Measurements from ENCODE around the gene ADGRV1. TPM values are rescaled to one million over a fixed set of nuclear protein-coding genes. Genes with fewer than 3 reads are reported as not detected.

The ADGRV1 gene
- total RNA-seq, 2 donors from 2014 or later: 16.4 to 20.9 TPM

DNA sequence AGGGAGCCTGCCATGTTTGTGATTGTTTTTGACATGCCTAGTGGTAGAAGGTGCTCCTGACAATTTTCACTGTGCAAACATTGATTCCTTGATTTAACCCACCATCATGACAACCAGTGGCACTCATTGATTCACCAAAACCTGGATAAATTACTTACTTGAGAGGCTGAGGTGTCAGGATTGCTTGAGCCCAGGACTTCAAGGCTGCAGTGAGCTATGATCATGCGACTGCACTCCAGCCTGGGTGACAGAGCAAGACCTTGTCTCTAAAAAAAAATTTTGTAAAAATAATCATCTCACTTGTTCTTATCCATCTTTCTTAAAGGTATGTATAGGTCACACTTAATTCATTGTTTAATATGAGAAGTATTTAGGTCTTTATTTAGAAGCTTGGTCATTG, 423.2 kb downstream of the ADGRV1 start:
- intact Hi-C loops (cut with DNase I): no loop called here
- Histone ChIP-seq H3K27ac (no peak overlapping the region), H3K27me3 (replicated peaks; ENCODE audit: insufficient read depth) (no peaks in the 10 kb centered on the region), H3K36me3 (no peaks in the 10 kb centered on the region), H3K9me3 (no peaks in the 10 kb centered on the region), H3K4me1 (replicated peaks) (no peaks in the 10 kb centered on the region), H3K4me3 (no peak overlapping the region)
- TF ChIP-seq CTCF (IDR thresholded peaks at IDR 0.05): no peak
- TF ChIP-seq POLR2A (IDR thresholded peaks at IDR 0.05): no peak
- no peak for TF ChIP-seq POLR2AphosphoS5 (IDR thresholded peaks at IDR 0.05)
- DNase-seq (ENCODE audit: low spot score): no peak
- WGBS: 92% methylated on average over 1 of the region's 1 CpG

GRCh38 chr5:90982576-90982975, 424.0 kb downstream of the ADGRV1 start:
- 83% methylated on average over 4 of the region's 4 CpGs for WGBS
- Histone ChIP-seq H3K4me3 (no peak overlapping the region), H3K4me1 (replicated peaks) (no peaks in the 10 kb centered on the region), H3K27ac (no peak overlapping the region), H3K27me3 (replicated peaks; ENCODE audit: insufficient read depth) (no peaks in the 10 kb centered on the region), H3K9me3 (no peaks in the 10 kb centered on the region), H3K36me3 (no peaks in the 10 kb centered on the region)
- no peak for TF ChIP-seq CTCF (IDR thresholded peaks at IDR 0.05)
- no peak for TF ChIP-seq POLR2AphosphoS5 (IDR thresholded peaks at IDR 0.05)
- TF ChIP-seq POLR2A (IDR thresholded peaks at IDR 0.05): no peak
- no peak for DNase-seq (ENCODE audit: low spot score)
- intact Hi-C loops (cut with DNase I): no loop called here

GRCh38 chr5:90983148-90983547, 424.6 kb downstream of the ADGRV1 start:
- no peak overlapping the region for H3K27ac ChIP-seq
- H3K27me3 ChIP-seq (replicated peaks; ENCODE audit: insufficient read depth): no peaks in the 10 kb centered on the region
- intact Hi-C loops (cut with DNase I): no loop called here
- 92% methylated on average over 3 of the region's 3 CpGs for WGBS
- DNase-seq (ENCODE audit: low spot score): no peak
- H3K36me3 ChIP-seq: no peaks in the 10 kb centered on the region
- no peaks in the 10 kb centered on the region for H3K4me1 ChIP-seq (replicated peaks)
- TF ChIP-seq POLR2AphosphoS5 (IDR thresholded peaks at IDR 0.05) (no peak), POLR2A (IDR thresholded peaks at IDR 0.05) (no peak), CTCF (IDR thresholded peaks at IDR 0.05) (no peak)
- H3K4me3 ChIP-seq: no peak overlapping the region
- H3K9me3 ChIP-seq: no peaks in the 10 kb centered on the region

- no peak for DNase-seq (ENCODE audit: low spot score)
- H3K27me3 ChIP-seq (replicated peaks; ENCODE audit: insufficient read depth): no peaks in the 10 kb centered on the region
- no peak overlapping the region for H3K27ac ChIP-seq
- intact Hi-C loops (cut with DNase I): no loop called here
- H3K36me3 ChIP-seq: no peaks in the 10 kb centered on the region
- no peak overlapping the region for H3K4me3 ChIP-seq
- H3K9me3 ChIP-seq: no peaks in the 10 kb centered on the region
- TF ChIP-seq POLR2AphosphoS5 (IDR thresholded peaks at IDR 0.05): no peak
- TF ChIP-seq CTCF (IDR thresholded peaks at IDR 0.05): no peak
- TF ChIP-seq POLR2A (IDR thresholded peaks at IDR 0.05): no peak
- no peaks in the 10 kb centered on the region for H3K4me1 ChIP-seq (replicated peaks)
These were observed 425.1 kb downstream of the ADGRV1 start for GRCh38 chr5:90983711-90984124.

DNA sequence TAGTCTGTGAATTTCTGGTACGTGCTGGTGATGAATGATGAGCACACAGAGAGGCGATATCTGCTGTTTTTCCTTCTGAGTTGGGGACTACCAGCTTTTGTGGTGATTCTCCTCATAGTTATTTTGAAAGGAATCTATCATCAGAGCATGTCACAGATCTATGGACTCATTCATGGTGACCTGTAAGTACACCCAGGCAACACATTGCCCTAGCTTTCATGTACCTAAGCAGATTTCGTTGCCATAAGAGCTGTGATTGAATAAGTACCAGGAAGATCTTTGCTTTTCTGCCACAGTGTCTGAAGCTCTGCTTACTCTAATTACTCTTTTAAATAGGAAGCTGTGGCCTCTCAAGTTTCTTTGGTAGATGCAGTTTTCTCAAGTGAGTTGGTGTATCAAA, 426.7 kb downstream of the ADGRV1 start:
- intact Hi-C loops (cut with DNase I): no loop called here
- no peak for DNase-seq (ENCODE audit: low spot score)
- no peak overlapping the region for H3K27ac ChIP-seq
- no peaks in the 10 kb centered on the region for H3K36me3 ChIP-seq
- 90% methylated on average over 3 of the region's 3 CpGs for WGBS
- no peaks in the 10 kb centered on the region for H3K27me3 ChIP-seq (replicated peaks; ENCODE audit: insufficient read depth)
- H3K9me3 ChIP-seq: no peaks in the 10 kb centered on the region
- H3K4me1 ChIP-seq (replicated peaks): no peaks in the 10 kb centered on the region
- no peak for TF ChIP-seq POLR2A (IDR thresholded peaks at IDR 0.05)
- no peak for TF ChIP-seq POLR2AphosphoS5 (IDR thresholded peaks at IDR 0.05)
- TF ChIP-seq CTCF (IDR thresholded peaks at IDR 0.05): no peak
- no peak overlapping the region for H3K4me3 ChIP-seq

Data from prostate gland (tissue), 2 donors.